DOHH2 (cell line): ENCODE results near the gene CRABP1.

Experiments used
- CTCF ChIP-seq: fragments of 200-600 bp; sonication (generic); IDR thresholded peaks from one replicate; pipeline ENCODE4 v1.5.1; 2014; ENCODE audit warnings: antibody characterized with exemption, mild to moderate bottlenecking, low read depth, low read length; ENCODE audit not compliant: poor library complexity, severe bottlenecking
- EZH2phosphoT487 ChIP-seq: fragments of 200-600 bp; sonication (generic); IDR thresholded peaks from 2 replicates; pipeline ENCODE4 v1.6.1; 2017; ENCODE audit warnings: borderline replicate concordance, mild to moderate bottlenecking, antibody characterized with exemption, low read length, moderate library complexity, mixed read lengths

GRCh38 chr15:78299101-78299930, 40.8 kb upstream of the CRABP1 start, which contains the start of gene SKIC8:
- TF ChIP-seq CTCF: peak; percentile 16
- no peak for TF ChIP-seq EZH2phosphoT487
